Fibroblast of lung (primary cell): ENCODE measurements around the gene GUCY2D.

ENCODE experiments used
- EZH2 ChIP-seq: IDR thresholded peaks from 2 replicates; pipeline ENCODE4 v1.5.1; 2012; ENCODE audit warnings: low read length, control low read depth, mild to moderate bottlenecking; ENCODE audit errors: missing control alignments
- TF ChIP-seq, protein P1 (sequence below), 2 donors: IDR thresholded peaks in 1 of 2; conservative IDR thresholded peaks in 1 of 2; 1 replicate in 1 of 2; 2 replicates in 1 of 2; pipeline ENCODE4 v1.5.1; 2011 to 2012; ENCODE audit warnings: low read length in 2 of 2, control low read depth in 1 of 2, inconsistent platforms in 1 of 2, low read depth in 1 of 2, mild to moderate bottlenecking in 1 of 2

DNA sequence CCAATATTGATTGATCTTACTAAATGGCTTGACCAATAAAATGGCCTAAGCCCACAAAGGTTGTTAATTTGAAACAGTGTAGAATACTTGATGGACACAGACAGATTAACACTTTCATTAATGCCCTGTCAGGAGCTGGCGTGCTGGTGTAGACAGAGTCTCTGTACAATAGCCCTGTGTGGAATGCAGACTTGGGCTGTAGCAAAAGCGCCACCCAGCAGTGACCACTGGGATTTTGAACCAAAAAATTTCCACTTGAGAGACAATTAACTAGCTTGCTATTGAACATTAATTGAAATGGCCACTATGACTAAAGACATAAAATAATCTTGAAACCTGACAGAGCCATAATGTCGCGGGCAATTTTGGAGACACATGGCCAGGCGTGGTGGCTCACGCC is 19.7 kb upstream of the GUCY2D start:
- TF ChIP-seq, protein P1, sequence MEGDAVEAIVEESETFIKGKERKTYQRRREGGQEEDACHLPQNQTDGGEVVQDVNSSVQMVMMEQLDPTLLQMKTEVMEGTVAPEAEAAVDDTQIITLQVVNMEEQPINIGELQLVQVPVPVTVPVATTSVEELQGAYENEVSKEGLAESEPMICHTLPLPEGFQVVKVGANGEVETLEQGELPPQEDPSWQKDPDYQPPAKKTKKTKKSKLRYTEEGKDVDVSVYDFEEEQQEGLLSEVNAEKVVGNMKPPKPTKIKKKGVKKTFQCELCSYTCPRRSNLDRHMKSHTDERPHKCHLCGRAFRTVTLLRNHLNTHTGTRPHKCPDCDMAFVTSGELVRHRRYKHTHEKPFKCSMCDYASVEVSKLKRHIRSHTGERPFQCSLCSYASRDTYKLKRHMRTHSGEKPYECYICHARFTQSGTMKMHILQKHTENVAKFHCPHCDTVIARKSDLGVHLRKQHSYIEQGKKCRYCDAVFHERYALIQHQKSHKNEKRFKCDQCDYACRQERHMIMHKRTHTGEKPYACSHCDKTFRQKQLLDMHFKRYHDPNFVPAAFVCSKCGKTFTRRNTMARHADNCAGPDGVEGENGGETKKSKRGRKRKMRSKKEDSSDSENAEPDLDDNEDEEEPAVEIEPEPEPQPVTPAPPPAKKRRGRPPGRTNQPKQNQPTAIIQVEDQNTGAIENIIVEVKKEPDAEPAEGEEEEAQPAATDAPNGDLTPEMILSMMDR (conservative IDR thresholded peaks at IDR 0.05 in 1 of 2, IDR thresholded peaks at IDR 0.05 in 1 of 2; ENCODE audit: low read depth in 1 of 2, low read length in 2 of 2), result peak in 1 of 2 donors; percentile 17
- TF ChIP-seq EZH2, result no peak
